Peyer's patch (tissue), 4 donors: Measurements from ENCODE around the gene BPHL.
"Not testable (repeated sequence)": the region's sequence is repeated elsewhere in the genome, so short reads cannot be mapped to it uniquely, and the experiment has no call there.

ENCODE experiments used
- CTCF ChIP-seq, 6 experiments: fragments of 450-650 bp in 4 of 6; fragments of 200-600 bp in 2 of 6; sonication (generic) in 1 of 6; IDR thresholded peaks; one replicate each; pipeline ENCODE4 v1.5.1; 2017 to 2019; ENCODE audit warnings: antibody characterized with exemption in 6 of 6, mild to moderate bottlenecking in 3 of 6, moderate library complexity in 1 of 6
- POLR2A ChIP-seq, 2 donors: fragments of 450-650 bp; IDR thresholded peaks; one replicate each; pipeline ENCODE4 v1.5.1; 2017; ENCODE audit warnings: antibody characterized with exemption in 2 of 2, mild to moderate bottlenecking in 2 of 2, moderate library complexity in 2 of 2

GRCh38 chr6:3171313-3172175, 53.0 kb downstream of the BPHL start:
- TF ChIP-seq POLR2A, CTCF (IDR thresholded peaks at IDR 0.05): not testable (repeated sequence)
